KOPT-K1 (cell line): ENCODE measurements around the gene ITFG1.
"Not testable (repeated sequence)": the region's sequence is repeated elsewhere in the genome, so short reads cannot be mapped to it uniquely, and the experiment has no call there.

Experiments
- H3K27ac ChIP-seq: fragments of 200-600 bp; sonication (generic); 2 replicates; pipeline ENCODE4 v1.5.1; 2016; ENCODE audit warnings: antibody characterized with exemption, mild to moderate bottlenecking, low read depth, low read length; ENCODE audit not compliant: poor library complexity, severe bottlenecking
- H3K36me3 ChIP-seq: fragments of 200-600 bp; sonication (generic); 2 replicates; pipeline ENCODE4 v1.5.1; 2017; ENCODE audit warnings: antibody characterized with exemption, mild to moderate bottlenecking, low read length, moderate library complexity; ENCODE audit not compliant: insufficient read depth
- H3K9me3 ChIP-seq: fragments of 200-600 bp; sonication (generic); 2 replicates; pipeline ENCODE4 v1.5.1; 2017; ENCODE audit warnings: antibody characterized with exemption, low read length, mild to moderate bottlenecking; ENCODE audit not compliant: insufficient read depth, poor library complexity, severe bottlenecking

ITFG1 gene

DNA sequence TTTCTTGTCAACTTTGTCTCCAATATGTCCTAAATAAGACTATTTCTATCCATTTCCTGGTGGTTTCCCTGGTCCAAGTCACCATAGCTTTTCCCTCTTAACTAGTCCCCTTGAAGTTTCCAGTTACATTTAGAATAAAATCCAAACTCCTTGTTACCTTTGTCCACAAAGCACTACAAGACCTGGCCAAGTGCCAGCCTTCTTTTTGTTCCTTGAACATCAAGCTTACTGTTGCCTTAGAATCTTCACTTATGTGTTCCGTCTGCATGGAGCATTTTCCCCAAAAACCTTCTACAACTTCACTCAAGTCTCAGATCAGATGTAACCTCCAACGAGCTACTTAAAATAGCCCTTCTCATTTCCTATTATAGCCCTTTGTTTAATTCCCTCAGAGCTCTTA, 101.4 kb downstream of the ITFG1 start:
- H3K27ac ChIP-seq: no peak overlapping the region
- peaks cover 5% of the 10 kb centered on the region for H3K36me3 ChIP-seq
- H3K9me3 ChIP-seq: no peaks in the 10 kb centered on the region

GRCh38 chr16:47358816-47359215, 102.0 kb downstream of the ITFG1 start:
- Histone ChIP-seq H3K27ac (no peak overlapping the region), H3K36me3 (peaks cover 5% of the 10 kb centered on the region), H3K9me3 (peaks cover 5% of the 10 kb centered on the region)

GRCh38 chr16:47349029-47349428, 111.8 kb downstream of the ITFG1 start:
- H3K9me3 ChIP-seq: peaks cover 35% of the 10 kb centered on the region
- not testable (repeated sequence) for H3K27ac ChIP-seq, H3K36me3 ChIP-seq

DNA sequence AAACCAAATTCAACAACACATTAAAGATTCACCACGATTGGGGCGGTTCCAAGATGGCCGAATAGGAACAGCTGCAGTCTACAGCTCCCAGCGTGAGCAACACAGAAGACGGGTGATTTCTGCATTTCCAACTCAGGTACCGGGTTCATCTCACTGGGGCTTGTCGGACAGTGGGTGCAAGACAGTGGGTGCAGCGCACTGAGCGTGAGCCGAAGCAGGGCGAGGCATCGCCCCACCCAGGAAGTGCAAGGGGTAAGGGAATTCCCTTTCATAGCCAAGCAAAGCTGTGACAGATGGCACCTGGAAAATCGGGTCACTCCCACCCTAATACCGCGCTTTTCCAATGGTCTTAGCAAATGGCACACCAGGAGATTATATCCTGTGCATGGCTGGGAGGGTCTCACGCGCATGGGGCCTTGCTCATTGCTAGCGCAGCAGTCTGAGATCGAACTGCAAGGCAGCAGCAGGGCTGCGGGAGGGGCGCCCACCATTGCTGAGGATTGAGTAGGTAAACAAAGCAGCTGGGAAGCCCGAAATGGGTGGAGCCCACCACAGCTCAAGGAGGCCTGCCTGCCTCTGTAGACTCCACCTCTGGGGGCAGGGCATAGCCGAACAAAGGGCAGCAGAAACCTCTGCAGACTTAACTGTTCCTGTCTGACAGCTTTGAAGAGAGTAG, 113.7 kb downstream of the ITFG1 start:
- not testable (repeated sequence) for H3K27ac ChIP-seq, H3K36me3 ChIP-seq
- H3K9me3 ChIP-seq: peaks cover 18% of the 10 kb centered on the region

- H3K9me3 ChIP-seq: peaks cover 28% of the 10 kb centered on the region
- no peak overlapping the region for H3K27ac ChIP-seq
- H3K36me3 ChIP-seq: peaks cover 11% of the 10 kb centered on the region; the same call in 1 of the 2 replicates
These were observed 118.8 kb downstream of the ITFG1 start for GRCh38 chr16:47342055-47342454.

- H3K36me3 ChIP-seq, H3K9me3 ChIP-seq, H3K27ac ChIP-seq: not testable (repeated sequence)
These were observed 130.3 kb downstream of the ITFG1 start for GRCh38 chr16:47330562-47330961.

DNA sequence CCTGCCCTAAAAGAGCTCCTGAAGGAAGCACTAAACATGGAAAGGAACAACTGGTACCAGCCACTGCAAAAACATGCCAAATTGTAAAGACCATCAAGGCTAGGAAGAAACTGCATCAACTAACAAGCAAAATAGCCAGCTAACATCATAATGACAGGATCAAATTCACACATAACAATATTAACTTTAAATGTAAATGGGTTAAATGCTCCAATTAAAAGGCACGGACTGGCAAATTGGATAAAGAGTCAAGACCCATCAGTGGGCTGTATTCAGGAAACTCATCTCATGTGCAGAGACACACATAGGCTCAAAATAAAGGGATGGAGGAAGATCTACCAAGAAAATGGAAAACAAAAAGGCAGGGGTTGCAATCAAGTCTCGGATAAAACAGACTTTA, 136.6 kb downstream of the ITFG1 start:
- not testable (repeated sequence) for H3K27ac ChIP-seq, H3K9me3 ChIP-seq, H3K36me3 ChIP-seq

GRCh38 chr16:47323241-47323640, 137.6 kb downstream of the ITFG1 start:
- Histone ChIP-seq H3K9me3 (peaks cover 4% of the 10 kb centered on the region), H3K27ac (no peak overlapping the region), H3K36me3 (no peaks in the 10 kb centered on the region)

- Histone ChIP-seq H3K36me3 (no peaks in the 10 kb centered on the region), H3K27ac (no peak overlapping the region), H3K9me3 (peaks cover 4% of the 10 kb centered on the region)
These were observed 140.1 kb downstream of the ITFG1 start for GRCh38 chr16:47320546-47321310.

- Histone ChIP-seq H3K27ac (no peak overlapping the region), H3K36me3 (no peaks in the 10 kb centered on the region), H3K9me3 (peaks cover 4% of the 10 kb centered on the region)
These were observed 143.2 kb downstream of the ITFG1 start for GRCh38 chr16:47317465-47318240.

DNA sequence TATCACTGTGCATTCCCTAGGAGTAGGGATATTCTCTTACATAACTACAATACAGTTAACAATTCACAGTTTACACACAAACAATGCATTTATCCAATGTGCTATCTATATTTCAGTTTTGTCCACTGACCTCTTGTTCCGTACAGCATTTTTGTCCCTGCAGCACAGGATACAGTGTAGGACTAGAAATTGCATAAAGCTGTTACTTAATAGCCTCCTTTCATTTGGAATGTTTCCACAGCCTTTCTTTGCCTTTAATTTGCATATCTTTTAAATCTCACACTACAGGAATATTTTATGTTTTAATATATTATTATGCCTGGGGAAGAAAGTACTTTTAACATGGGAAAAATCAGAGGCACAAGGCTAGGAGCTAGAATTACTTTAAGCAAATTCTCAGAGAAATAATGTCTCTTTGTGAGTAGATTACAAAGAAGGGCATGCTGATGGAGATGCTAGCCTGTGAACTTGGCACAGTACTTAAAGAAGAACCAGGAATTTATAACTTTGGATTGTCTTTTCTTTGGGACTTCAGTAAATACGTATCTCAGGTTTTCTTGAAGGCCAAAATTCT, 144.3 kb downstream of the ITFG1 start:
- Histone ChIP-seq H3K36me3 (no peaks in the 10 kb centered on the region), H3K27ac (no peak overlapping the region), H3K9me3 (peaks cover 4% of the 10 kb centered on the region)

DNA sequence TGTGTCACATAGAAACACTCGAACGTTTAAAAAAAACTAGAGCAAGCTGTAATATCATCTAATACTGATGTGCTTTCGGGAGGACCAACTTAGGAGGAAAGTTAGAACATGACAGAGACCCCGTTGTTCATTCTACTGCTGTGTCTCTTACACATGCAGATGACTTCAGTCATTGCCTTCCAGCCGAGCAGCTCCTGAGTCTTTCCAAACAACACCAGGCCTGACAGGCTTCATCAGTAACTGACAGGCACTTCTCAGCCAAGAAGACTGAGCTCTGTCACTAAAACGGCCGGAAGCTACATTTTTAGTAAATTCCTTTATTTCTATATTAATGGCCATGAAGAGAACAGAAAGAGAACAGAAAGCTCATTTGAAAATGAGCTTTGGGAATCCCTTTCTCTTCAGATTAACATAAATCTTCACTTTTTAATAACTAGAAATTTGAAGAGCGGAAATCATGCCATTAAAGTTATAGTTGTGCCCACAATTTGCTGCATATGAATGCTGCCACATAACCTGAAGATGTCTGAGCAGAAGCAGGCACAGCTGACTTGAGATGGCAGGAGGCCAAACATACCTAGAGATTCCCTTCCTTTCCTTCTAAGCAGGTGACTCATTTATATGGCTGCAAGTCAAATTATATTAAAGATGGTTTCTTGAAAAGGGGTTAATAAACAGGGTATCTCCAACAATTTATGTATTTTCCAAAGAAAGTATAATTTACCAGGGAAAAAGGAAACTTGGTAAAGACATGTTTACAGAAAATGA, 148.9 kb downstream of the ITFG1 start:
- Histone ChIP-seq H3K36me3 (peaks cover 7% of the 10 kb centered on the region; the same call in 1 of the 2 replicates), H3K9me3 (no peaks in the 10 kb centered on the region), H3K27ac (no peak overlapping the region)

GRCh38 chr16:47310792-47311211, 150.1 kb downstream of the ITFG1 start:
- Histone ChIP-seq H3K36me3 (peaks cover 7% of the 10 kb centered on the region; the same call in 1 of the 2 replicates), H3K9me3 (no peaks in the 10 kb centered on the region), H3K27ac (no peak overlapping the region)

DNA sequence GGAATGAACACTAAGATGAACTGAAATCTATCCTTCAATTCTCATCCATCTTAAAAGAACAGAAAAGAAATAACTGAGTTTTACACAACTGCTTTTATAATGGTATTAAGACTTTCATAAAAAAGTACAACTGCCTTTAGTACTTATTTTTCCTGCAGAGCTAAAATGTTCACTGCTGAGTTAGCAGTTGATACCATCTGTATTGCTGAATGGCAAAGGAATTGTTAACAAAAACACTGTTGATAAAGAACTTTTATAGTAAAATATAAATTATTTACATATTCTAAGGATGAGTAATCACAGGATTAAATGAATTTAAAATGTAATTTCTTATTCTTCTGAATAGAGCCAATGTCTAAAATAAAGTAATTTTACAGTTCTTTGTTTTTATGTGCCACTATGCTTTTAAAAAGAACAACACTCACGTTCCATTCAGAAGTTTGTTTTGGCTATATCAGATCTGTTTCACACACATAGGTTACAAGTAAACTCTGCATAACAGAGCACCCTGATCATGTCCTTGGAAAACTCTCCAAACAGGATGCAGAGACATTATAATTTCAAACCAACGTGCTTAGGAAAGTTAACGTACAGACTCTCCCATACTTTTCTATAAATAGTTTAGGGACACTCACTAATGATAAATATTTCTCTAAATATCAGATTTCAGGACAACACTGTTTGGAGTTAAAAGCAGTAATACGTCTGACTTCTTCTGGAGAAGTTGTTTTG, 151.1 kb downstream of the ITFG1 start:
- Histone ChIP-seq H3K9me3 (no peaks in the 10 kb centered on the region), H3K36me3 (peaks cover 7% of the 10 kb centered on the region; the same call in 1 of the 2 replicates), H3K27ac (no peak overlapping the region)
